HG03175 (cell line): ENCODE measurements around the gene AMIGO1.

Experiments used
- ATAC-seq: cut with Tn5 transposase; IDR thresholded peaks from one replicate; pipeline ENCODE4 v1.9.1; 2021; ENCODE audit warnings: mild to moderate bottlenecking, moderate library complexity; ENCODE audit not compliant: unreplicated experiment

Gene AMIGO1

GRCh38 chr1:109457819-109458218, 51.7 kb downstream of the AMIGO1 start:
- no peak for ATAC-seq

- no peak for ATAC-seq
Observed at GRCh38 chr1:109454497-109455133, 54.9 kb downstream of the AMIGO1 start.
